NB4 (cell line): ENCODE results near the gene VGLL4.

Experiments
- DNase-seq: peaks from one replicate; pipeline ENCODE4 v3.0.0; 2010; ENCODE audit warnings: low read depth
- H3K4me3 ChIP-seq: one replicate; pipeline ENCODE4 v1.5.1; 2011; ENCODE audit warnings: mild to moderate bottlenecking, low read depth, low read length, moderate library complexity
- CTCF ChIP-seq: IDR thresholded peaks from one replicate; pipeline ENCODE4 v1.5.1; 2012; ENCODE audit warnings: low read depth, low read length
- MAX ChIP-seq: IDR thresholded peaks from 2 replicates; pipeline ENCODE4 v1.6.1; 2011; ENCODE audit warnings: low read depth, low read length
- MYC ChIP-seq: IDR thresholded peaks from 2 replicates; pipeline ENCODE4 v1.6.1; 2011; ENCODE audit warnings: low read depth, low read length
- POLR2A ChIP-seq: IDR thresholded peaks from 2 replicates; pipeline ENCODE4 v1.6.1; 2011; ENCODE audit warnings: mild to moderate bottlenecking; ENCODE audit not compliant: insufficient read length; ENCODE audit errors: extremely low read depth

The VGLL4 gene

GRCh38 chr3:11613851-11614487 lies 29.7 kb downstream of the VGLL4 start:
- H3K4me3 ChIP-seq: no peak overlapping the region
- TF ChIP-seq MAX: no peak
- TF ChIP-seq MYC: no peak
- TF ChIP-seq POLR2A: no peak
- TF ChIP-seq CTCF: no peak
- DNase-seq: no peak

- DNase-seq: no peak
- no peak overlapping the region for H3K4me3 ChIP-seq
- TF ChIP-seq MAX: no peak
- TF ChIP-seq MYC: no peak
- TF ChIP-seq CTCF: no peak
- TF ChIP-seq POLR2A: no peak
Observed at GRCh38 chr3:11613319-11613718, 30.4 kb downstream of the VGLL4 start.

- DNase-seq: no peak
- no peak overlapping the region for H3K4me3 ChIP-seq
- no peak for TF ChIP-seq POLR2A
- TF ChIP-seq MAX: no peak
- TF ChIP-seq CTCF: no peak
- no peak for TF ChIP-seq MYC
Observed at GRCh38 chr3:11612515-11613188, 31.1 kb downstream of the VGLL4 start.

- no peak for DNase-seq
- no peak for TF ChIP-seq CTCF
- no peak for TF ChIP-seq MAX
- no peak for TF ChIP-seq POLR2A
- TF ChIP-seq MYC: no peak
- no peak overlapping the region for H3K4me3 ChIP-seq
Observed at GRCh38 chr3:11611341-11611799, 32.3 kb downstream of the VGLL4 start.

- no peak overlapping the region for H3K4me3 ChIP-seq
- DNase-seq: no peak
- TF ChIP-seq MAX: no peak
Observed at GRCh38 chr3:11610700-11611275, 32.9 kb downstream of the VGLL4 start.

GRCh38 chr3:11610044-11610671 lies 33.6 kb downstream of the VGLL4 start:
- no peak overlapping the region for H3K4me3 ChIP-seq
- TF ChIP-seq MYC (no peak), POLR2A (no peak), CTCF (no peak), MAX (no peak)
- DNase-seq: no peak
